H1 (cell line): ENCODE results near the gene LRRK1. TPM values are rescaled to one million over a fixed set of nuclear protein-coding genes. Genes with fewer than 3 reads are reported as not detected.

ENCODE experiments used
- CTCF ChIA-PET: fragments of 300-600 bp; sonication (Branson Sonifier 250); formaldehyde crosslinking; loops from one replicate; lab custom pipeline; 2021; ENCODE audit not compliant: partially characterized antibody; lab: Charles Lee
- POLR2A ChIA-PET: fragments of 300-600 bp; sonication (Branson Sonifier 250); formaldehyde crosslinking; loops from one replicate; lab custom pipeline; 2021; ENCODE audit warnings: inconsistent platforms; ENCODE audit not compliant: partially characterized antibody; lab: Charles Lee
- DNase-seq, 2 experiments: peaks; one replicate each; pipeline versions ENCODE4 v3.0.0 to v3.0.0-alpha.2; 2010 to 2022; ENCODE audit warnings: low spot score in 2 of 2, low read depth in 1 of 2, mixed read lengths in 1 of 2
- FAIRE-seq: peaks from 2 replicates; lab custom pipeline; 2011; peaks lifted over from hg19 to GRCh38; lab: Jason Lieb, UNC
- H2AFZ ChIP-seq: 2 replicates; pipeline ENCODE4 v1.8.1; 2012; ENCODE audit warnings: low read length, inconsistent platforms
- H2AK5ac ChIP-seq: 2 replicates; pipeline ENCODE4 v1.6.1; 2013; ENCODE audit warnings: low read depth, low read length
- H2BK120ac ChIP-seq: replicated peaks from 2 replicates; pipeline ENCODE3; 2013; ENCODE audit warnings: low read depth, low read length, inconsistent platforms
- H2BK12ac ChIP-seq: 2 replicates; pipeline ENCODE4 v1.6.1; 2013; ENCODE audit warnings: low read depth, low read length
- H2BK15ac ChIP-seq: 2 replicates; pipeline ENCODE4 v1.6.1; 2013; ENCODE audit warnings: low read length
- H2BK20ac ChIP-seq: 2 replicates; pipeline ENCODE4 v1.6.1; 2013; ENCODE audit warnings: low read length
- H2BK5ac ChIP-seq: 2 replicates; pipeline ENCODE4 v1.6.1; 2013; ENCODE audit warnings: low read depth, low read length
- H3K14ac ChIP-seq: 2 replicates; pipeline ENCODE4 v1.6.1; 2013; ENCODE audit warnings: inconsistent platforms; ENCODE audit not compliant: insufficient read length
- H3K18ac ChIP-seq: 2 replicates; pipeline ENCODE4 v1.6.1; 2013; ENCODE audit warnings: low read length; ENCODE audit errors: extremely low read depth
- H3K23ac ChIP-seq: 2 replicates; pipeline ENCODE4 v1.6.1; 2013; ENCODE audit warnings: inconsistent platforms; ENCODE audit not compliant: insufficient read length
- H3K23me2 ChIP-seq: 2 replicates; pipeline ENCODE4 v1.6.1; 2013; ENCODE audit warnings: low read depth, low read length
- H3K27ac ChIP-seq: 2 replicates; pipeline ENCODE4 v1.6.1; 2011; ENCODE audit warnings: low read depth, low read length, inconsistent platforms
- H3K27me3 ChIP-seq, 4 experiments: replicated peaks in 1 of 4; 1 replicate in 1 of 4; 2 replicates in 3 of 4; pipeline versions ENCODE4 v1.6.1 to v1.8.1; 2011 to 2013; ENCODE audit warnings: low read length in 3 of 4, mild to moderate bottlenecking in 3 of 4, inconsistent platforms in 2 of 4, mixed read lengths in 2 of 4, moderate library complexity in 1 of 4; ENCODE audit not compliant: control insufficient read depth in 3 of 4, insufficient read depth in 3 of 4; ENCODE audit errors: extremely low read depth in 1 of 4
- H3K36me3 ChIP-seq, 4 experiments: 2 replicates each; pipeline versions ENCODE4 v1.6.1 to v1.8.1; 2011 to 2013; ENCODE audit warnings: mild to moderate bottlenecking in 4 of 4, low read length in 3 of 4, moderate library complexity in 2 of 4, control low read depth in 1 of 4, inconsistent platforms in 1 of 4; ENCODE audit not compliant: insufficient read depth in 4 of 4, control insufficient read depth in 2 of 4
- H3K4ac ChIP-seq: replicated peaks from 2 replicates; pipeline ENCODE3; 2013; ENCODE audit warnings: low read length, low read depth, mixed read lengths, inconsistent platforms; ENCODE audit not compliant: insufficient read length
- H3K4me1 ChIP-seq, 4 experiments: replicated peaks in 1 of 4; 1 replicate in 1 of 4; 2 replicates in 3 of 4; pipeline versions ENCODE4 v1.6.1 to v1.8.1; 2011 to 2013; ENCODE audit warnings: low read length in 3 of 4, inconsistent platforms in 2 of 4, mixed read lengths in 1 of 4; ENCODE audit not compliant: insufficient read depth in 4 of 4, control insufficient read depth in 3 of 4
- H3K4me2 ChIP-seq, 2 experiments: 2 replicates each; pipeline versions ENCODE4 v1.6.1 to v1.8.1; 2011 to 2013; ENCODE audit warnings: low read depth in 2 of 2, low read length in 2 of 2, control low read depth in 1 of 2, inconsistent platforms in 1 of 2, mild to moderate bottlenecking in 1 of 2; ENCODE audit not compliant: insufficient read depth in 1 of 2
- H3K4me3 ChIP-seq, 4 experiments: fragments of 200-600, 300-600 bp in 1 of 4; sonication (generic), shearing (Covaris generic), sonication (Bioruptor Twin) in 1 of 4; 2 replicates each; pipeline versions ENCODE4 v1.5.1 to v1.8.1; 2011 to 2016; ENCODE audit warnings: low read length in 4 of 4, low read depth in 3 of 4, control low read depth in 2 of 4, inconsistent platforms in 2 of 4, mild to moderate bottlenecking in 2 of 4, mixed read lengths in 1 of 4, moderate library complexity in 1 of 4; ENCODE audit not compliant: insufficient read depth in 2 of 4; ENCODE audit errors: extremely low read depth in 1 of 4
- H3K56ac ChIP-seq: replicated peaks from 2 replicates; pipeline ENCODE3; 2013; ENCODE audit warnings: low read depth, mild to moderate bottlenecking, mixed read lengths, low read length, inconsistent platforms; ENCODE audit not compliant: insufficient read length
- H3K79me1 ChIP-seq: 2 replicates; pipeline ENCODE4 v1.6.1; 2013; ENCODE audit warnings: low read depth, low read length, control low read depth
- H3K79me2 ChIP-seq, 2 experiments: 2 replicates each; pipeline versions ENCODE4 v1.6.1 to v1.8.1; 2012 to 2013; ENCODE audit warnings: low read length in 2 of 2, mild to moderate bottlenecking in 2 of 2, inconsistent platforms in 1 of 2; ENCODE audit not compliant: insufficient read depth in 2 of 2, control insufficient read depth in 1 of 2
- H3K9ac ChIP-seq, 4 experiments: replicated peaks in 1 of 4; 1 replicate in 1 of 4; 2 replicates in 3 of 4; pipeline versions ENCODE4 v1.6.1 to v1.8.1; 2011 to 2013; ENCODE audit warnings: low read depth in 3 of 4, low read length in 3 of 4, control low read depth in 2 of 4, mild to moderate bottlenecking in 2 of 4, moderate library complexity in 2 of 4, inconsistent platforms in 1 of 4; ENCODE audit errors: extremely low read depth in 1 of 4
- H3K9me3 ChIP-seq, 2 experiments: 2 replicates each; pipeline versions ENCODE4 v1.6.1 to v1.8.1; 2012 to 2013; ENCODE audit warnings: mild to moderate bottlenecking in 2 of 2, moderate library complexity in 2 of 2, control low read depth in 1 of 2, inconsistent platforms in 1 of 2, low read depth in 1 of 2, low read length in 1 of 2, mixed read lengths in 1 of 2; ENCODE audit not compliant: insufficient read depth in 2 of 2
- H4K20me1 ChIP-seq, 2 experiments: replicated peaks in 1 of 2; 2 replicates each; pipeline versions ENCODE3 to v1.8.1; 2011 to 2013; ENCODE audit warnings: inconsistent platforms in 2 of 2, low read length in 2 of 2, mild to moderate bottlenecking in 1 of 2; ENCODE audit not compliant: insufficient read depth in 2 of 2, control insufficient read depth in 1 of 2
- H4K5ac ChIP-seq: 2 replicates; pipeline ENCODE4 v1.6.1; 2013; ENCODE audit warnings: low read length, low read depth, mixed read lengths, inconsistent platforms; ENCODE audit not compliant: insufficient read length
- H4K8ac ChIP-seq: 2 replicates; pipeline ENCODE4 v1.8.0; 2013; ENCODE audit warnings: mild to moderate bottlenecking, moderate library complexity, low read length, inconsistent platforms; ENCODE audit not compliant: insufficient read depth; ENCODE audit errors: extremely low read depth
- H4K91ac ChIP-seq: replicated peaks from 2 replicates; pipeline ENCODE3; 2013; ENCODE audit warnings: low read length, mixed read lengths, inconsistent platforms; ENCODE audit not compliant: insufficient read length
- TAF7 ChIP-seq: optimal IDR thresholded peaks from 2 replicates; pipeline ENCODE3; 2011; ENCODE audit warnings: low read depth, mild to moderate bottlenecking, inconsistent platforms, low read length, moderate library complexity, borderline replicate concordance
- WGBS, 2 experiments: shearing (Covaris generic) in 1 of 2; methylation state at CpG; one replicate each; pipeline versions ENCODE4 v1.1.6 to v1.1.7; 2013 to 2015; ENCODE audit warnings: low lambda C conversion rate in 2 of 2, mixed read lengths in 2 of 2, inconsistent platforms in 1 of 2, low coverage in 1 of 2, missing lambda C conversion rate in 1 of 2; ENCODE audit not compliant: insufficient replicate concordance in 2 of 2, insufficient coverage in 1 of 2, insufficient read length in 1 of 2; ENCODE audit errors: extremely low coverage in 1 of 2, missing lambda C conversion rate in 1 of 2; 5-methylcytosine and 5-hydroxymethylcytosine counted together
- polyA plus RNA-seq, 7 experiments: library from polyadenylated mRNA; depleted of rRNA in 3 of 7; stranded (reverse) in 5 of 7; unstranded in 2 of 7; fragments of >200 nt in 5 of 7; fragments of 200-250 nt in 2 of 7; gene quantifications; 1 replicate in 5 of 7; 2 replicates in 1 of 7; 4 replicates in 1 of 7; pipeline versions ENCODE4 v1.2.1 to v1.2.3, GENCODE V29; 2011 to 2013; ENCODE audit warnings: missing spikeins in 2 of 7, mixed read lengths in 2 of 7
- total RNA-seq: library from RNA; stranded (reverse); fragmentation: NEBNext Ultra II Directional; extraction: Animal tissue kit (Norgen Biotek cat#: 25700); gene quantifications from 2 replicates; pipeline ENCODE4 v1.2.1, GENCODE V29; 2021

Gene LRRK1
- total and polyA plus RNA-seq, 2 of the 8 experiments (the other 6 are each of a cell fraction or from before 2014, with no cell fraction given) = 1.2 to 3.6 TPM

DNA sequence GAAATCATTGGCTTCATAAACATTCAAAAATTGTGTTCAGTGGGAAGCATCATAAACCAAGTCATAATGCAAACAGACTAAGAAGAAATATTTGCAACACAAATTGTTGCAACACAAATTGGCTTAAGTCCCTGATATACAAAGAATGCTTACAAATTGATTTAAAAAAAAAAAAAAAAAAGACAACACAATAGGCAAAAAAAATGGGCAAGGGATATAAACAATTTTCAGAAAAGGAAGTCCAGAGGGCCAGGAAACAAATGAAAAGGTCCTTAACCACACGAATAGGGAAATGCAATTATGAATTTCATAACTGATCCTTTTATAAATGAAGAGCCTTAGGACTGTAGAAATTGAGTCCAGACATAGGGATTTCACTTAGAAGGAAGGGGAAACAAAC is 98.9 kb downstream of the LRRK1 start:
- CTCF ChIA-PET = interaction anchor here (1.0 to 6.4 kb wide), 6 partner anchors 9 to 239 kb away, joined by 3 to 79 read pairs (median 8); no protein-coding TSS in a partner anchor
- no peak overlapping the region for H3K4ac ChIP-seq

More for the DNA sequence above, 98.9 kb downstream of the LRRK1 start:
- Histone ChIP-seq H3K27me3 (no peaks in the 10 kb centered on the region), H4K20me1 (no peaks in the 10 kb centered on the region), H3K27ac (no peak overlapping the region), H3K9ac (peak overlapping the region in 1 of 4 experiments; percentile 22; a peak in 2 of 7 replicates), H3K9me3 (no peaks in the 10 kb centered on the region), H3K56ac (no peak overlapping the region), H4K8ac (no peak overlapping the region), H4K91ac (no peak overlapping the region), H2BK20ac (no peak overlapping the region), H3K4me2 (no peak overlapping the region), H4K5ac (no peak overlapping the region), H3K79me2 (no peaks in the 10 kb centered on the region), H3K23ac (no peak overlapping the region), H3K18ac (no peak overlapping the region), H2BK12ac (no peak overlapping the region), H2BK5ac (no peak overlapping the region), H2BK120ac (no peak overlapping the region), H2AK5ac (no peak overlapping the region), H3K4me1 (peaks cover 0 to 9% (median 2%) of the 10 kb centered on the region in 4 experiments; a peak in 5 of 7 replicates), H3K14ac (no peak overlapping the region), H3K36me3 (no peaks in the 10 kb centered on the region), H3K23me2 (no peaks in the 10 kb centered on the region; the same call in 1 of the 2 replicates), H3K79me1 (no peaks in the 10 kb centered on the region), H3K4me3 (no peak overlapping the region), H2AFZ (no peak overlapping the region), H2BK15ac (no peak overlapping the region)
- no peak for DNase-seq
- no peak for FAIRE-seq
- WGBS, 2 experiments = 89% methylated on average over 1 of the region's 1 CpG; no CpG with 5 or more reads in 1 of the 2 experiments
- POLR2A ChIA-PET = no interaction called here
- TF ChIP-seq TAF7 = no peak
